DMS79 (cell line): ENCODE measurements around the gene MZF1.
"Not testable (repeated sequence)": the region's sequence is repeated elsewhere in the genome, so short reads cannot be mapped to it uniquely, and the experiment has no call there.

ENCODE experiments used
- DNase-seq: peaks from one replicate; lab custom pipeline; 2025; lab: John Stamatoyannopoulos, UW

Gene MZF1

DNA sequence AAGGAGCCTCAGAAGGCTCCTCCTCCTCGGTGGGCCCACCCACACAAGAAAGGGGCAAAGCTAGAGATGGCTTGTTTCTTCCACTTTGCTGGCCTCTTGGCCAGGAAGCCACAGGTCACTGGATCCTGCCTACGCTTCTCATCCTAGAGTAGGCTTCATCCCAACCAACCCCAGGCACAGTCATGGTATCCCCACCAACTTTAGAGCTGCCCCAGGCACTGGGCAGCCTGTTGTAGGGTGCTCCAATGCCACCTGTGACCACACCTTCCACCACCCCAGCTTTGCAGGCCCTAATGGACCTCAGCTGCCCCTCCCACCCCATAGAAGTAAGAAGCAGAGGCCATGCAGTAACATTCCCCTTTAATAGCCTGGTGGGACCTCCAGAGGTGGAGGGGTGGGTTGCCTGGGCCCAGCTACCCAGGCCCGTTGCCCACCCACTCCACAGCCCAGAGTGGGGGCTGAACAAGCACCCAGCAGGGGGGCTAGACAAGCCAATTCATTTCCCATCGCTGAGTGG is 17.7 kb downstream of the MZF1 start:
- DNase-seq: no peak

DNA sequence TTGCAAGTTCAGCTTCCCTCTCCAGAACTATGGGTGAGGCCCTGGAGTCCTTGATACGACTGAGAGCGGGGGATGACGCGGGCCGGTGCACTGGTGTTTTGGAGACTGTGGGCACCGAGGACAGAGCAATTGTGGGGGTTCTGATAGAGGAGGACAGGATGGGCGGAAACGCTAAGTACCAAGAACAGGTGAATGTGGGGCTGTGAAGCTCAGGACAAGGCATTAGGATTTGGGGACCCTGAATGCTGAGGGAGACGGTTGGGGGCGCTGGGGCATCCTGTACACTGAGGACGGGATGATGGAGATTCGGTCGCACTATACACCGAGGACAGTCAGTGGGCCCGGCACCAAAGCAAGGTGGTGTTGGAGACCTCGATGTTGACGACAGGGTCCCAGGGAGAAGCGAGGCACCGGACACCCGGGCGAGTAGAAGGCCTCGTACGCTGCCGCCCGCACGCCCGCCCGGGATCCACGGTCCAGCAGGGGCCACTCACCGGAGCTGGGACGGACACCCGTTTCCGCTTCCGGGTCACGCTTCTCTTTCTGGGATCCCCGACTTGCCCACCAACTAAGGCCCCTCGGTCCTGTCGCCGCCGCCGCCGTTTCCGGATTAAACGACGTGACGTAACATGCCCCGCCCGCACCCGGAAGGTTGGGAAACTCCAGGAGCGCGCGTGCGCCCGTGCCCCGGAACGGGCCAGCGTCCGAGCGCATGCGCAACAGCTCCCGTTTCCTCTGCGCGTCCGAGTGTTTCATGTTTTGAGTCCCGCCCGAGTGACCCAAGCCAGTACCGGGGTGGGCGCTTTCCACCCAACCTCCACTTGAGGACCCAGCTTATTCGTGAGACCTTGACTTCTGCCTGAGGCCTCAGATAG is 18.4 kb downstream of the MZF1 start, which contains the start of gene CHMP2A:
CHMP2A (minus strand) TSS at position 612 of the 875 bp plus-strand sequence. CDS start 893 bp downstream, outside the sequence.
- DNase-seq: no peak

DNA sequence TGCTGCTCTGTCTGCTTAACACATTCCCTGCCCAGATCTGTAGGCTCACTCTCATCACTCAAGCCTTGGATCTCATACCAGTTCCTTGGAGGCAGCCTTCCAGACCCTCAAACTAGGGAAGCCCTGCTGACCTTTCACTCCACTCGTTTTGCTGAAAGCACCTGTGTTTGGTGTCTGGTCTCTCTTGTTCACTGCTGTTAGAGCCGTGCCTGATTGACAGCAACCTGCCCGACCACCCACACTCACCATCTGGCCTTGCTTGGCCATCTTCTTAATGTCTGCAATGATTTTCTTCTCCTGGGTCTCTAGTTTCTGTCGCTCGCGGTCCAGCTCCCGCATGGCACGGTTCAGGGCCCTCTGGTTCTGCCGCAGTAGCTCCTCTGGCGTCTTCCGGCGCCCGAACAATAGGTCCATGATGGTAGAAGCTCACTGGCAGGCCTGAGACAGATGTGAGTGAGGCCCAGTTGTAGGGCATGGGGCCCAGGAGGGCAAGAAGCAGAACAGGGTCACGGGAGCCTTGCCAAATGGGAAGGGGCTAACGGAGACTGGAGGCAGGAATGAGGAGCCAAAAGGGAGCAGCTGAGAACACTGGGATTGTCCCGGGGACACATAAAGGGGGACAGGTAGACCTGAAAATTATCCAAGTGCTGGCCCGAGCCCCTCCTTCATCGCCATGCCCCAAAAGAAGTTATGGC is 19.2 kb downstream of the MZF1 start:
- DNase-seq: no peak

- DNase-seq: no peak
These were observed 20.5 kb downstream of the MZF1 start for GRCh38 chr19:58552655-58553054.

GRCh38 chr19:58551577-58552471 is 21.3 kb downstream of the MZF1 start:
- no peak for DNase-seq

DNA sequence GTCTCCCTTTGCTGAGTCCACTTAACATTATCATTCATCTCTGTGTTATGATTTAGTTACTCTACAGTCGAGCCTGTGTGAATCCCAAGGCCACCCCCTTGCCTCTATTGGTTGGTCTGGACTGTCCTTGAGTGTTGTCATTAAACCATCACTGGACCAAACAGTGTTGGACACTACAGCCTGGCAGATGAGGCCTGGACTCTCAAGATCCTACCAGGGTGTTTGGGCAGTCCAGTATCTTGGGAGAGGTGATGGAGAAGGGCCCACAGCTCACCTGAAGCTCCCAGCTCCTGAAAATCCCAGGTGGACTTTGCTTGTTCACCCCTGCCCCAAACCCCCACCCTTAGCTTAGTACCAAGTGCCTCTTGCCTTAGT is 22.0 kb downstream of the MZF1 start:
- DNase-seq: no peak

GRCh38 chr19:58550362-58551122 is 22.6 kb downstream of the MZF1 start:
- no peak for DNase-seq

GRCh38 chr19:58549664-58550361 is 23.3 kb downstream of the MZF1 start:
- no peak for DNase-seq

DNA sequence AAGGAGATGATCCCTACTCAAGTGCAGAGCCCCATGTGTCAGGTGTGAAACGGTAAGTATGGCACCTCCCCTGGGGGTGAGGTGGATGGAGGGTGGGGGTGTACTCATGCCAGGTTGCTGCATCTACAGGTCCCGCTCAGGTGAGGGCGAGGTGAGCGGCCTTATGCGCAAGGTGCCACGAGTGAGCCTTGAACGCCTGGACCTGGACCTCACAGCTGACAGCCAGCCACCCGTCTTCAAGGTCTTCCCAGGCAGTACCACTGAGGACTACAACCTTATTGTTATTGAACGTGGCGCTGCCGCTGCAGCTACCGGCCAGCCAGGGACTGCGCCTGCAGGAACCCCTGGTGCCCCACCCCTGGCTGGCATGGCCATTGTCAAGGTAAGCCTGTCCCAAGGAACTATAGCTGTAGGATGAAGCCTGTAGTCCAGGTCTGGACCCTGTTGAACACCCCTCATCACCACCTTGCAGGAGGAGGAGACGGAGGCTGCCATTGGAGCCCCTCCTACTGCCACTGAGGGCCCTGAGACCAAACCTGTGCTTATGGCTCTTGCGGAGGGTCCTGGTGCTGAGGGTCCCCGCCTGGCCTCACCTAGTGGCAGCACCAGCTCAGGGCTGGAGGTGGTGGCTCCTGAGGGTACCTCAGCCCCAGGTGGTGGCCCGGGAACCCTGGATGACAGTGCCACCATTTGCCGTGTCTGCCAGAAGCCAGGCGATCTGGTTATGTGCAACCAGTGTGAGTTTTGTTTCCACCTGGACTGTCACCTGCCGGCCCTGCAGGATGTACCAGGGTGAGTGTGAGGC is 24.1 kb downstream of the MZF1 start:
- DNase-seq: no peak

DNA sequence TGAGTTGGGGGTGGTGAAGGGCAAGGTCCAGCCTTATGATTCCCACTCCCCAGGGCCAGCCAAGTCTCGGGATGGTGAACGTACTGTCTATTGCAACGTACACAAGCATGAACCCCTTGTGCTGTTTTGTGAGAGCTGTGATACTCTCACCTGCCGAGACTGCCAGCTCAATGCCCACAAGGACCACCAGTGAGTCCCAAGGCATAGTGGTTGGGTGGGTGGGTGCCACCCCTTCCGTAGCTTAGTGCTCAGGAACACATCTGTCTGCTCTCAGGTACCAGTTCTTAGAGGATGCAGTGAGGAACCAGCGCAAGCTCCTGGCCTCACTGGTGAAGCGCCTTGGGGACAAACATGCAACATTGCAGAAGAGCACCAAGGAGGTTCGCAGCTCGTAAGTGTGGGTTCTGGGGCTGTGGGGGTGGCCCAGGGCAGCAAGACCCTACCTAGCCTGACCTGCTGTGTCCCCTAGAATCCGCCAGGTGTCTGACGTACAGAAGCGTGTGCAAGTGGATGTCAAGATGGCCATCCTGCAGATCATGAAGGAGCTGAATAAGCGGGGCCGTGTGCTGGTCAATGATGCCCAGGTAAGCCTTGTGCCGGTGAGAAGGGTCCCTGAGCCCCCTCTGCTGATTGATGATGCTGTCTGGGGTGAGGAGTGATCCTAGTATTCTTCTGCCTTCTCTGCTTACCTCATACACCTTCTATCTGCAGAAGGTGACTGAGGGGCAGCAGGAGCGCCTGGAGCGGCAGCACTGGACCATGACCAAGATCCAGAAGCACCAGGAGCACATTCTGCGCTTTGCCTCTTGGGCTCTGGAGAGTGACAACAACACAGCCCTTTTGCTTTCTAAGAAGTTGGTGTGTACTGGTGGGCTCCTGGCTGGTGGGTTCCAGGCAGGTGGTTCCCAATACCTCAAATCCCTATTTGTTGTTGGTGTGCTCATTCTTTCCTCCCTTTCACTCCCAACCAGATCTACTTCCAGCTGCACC is 25.5 kb downstream of the MZF1 start:
- no peak for DNase-seq

DNA sequence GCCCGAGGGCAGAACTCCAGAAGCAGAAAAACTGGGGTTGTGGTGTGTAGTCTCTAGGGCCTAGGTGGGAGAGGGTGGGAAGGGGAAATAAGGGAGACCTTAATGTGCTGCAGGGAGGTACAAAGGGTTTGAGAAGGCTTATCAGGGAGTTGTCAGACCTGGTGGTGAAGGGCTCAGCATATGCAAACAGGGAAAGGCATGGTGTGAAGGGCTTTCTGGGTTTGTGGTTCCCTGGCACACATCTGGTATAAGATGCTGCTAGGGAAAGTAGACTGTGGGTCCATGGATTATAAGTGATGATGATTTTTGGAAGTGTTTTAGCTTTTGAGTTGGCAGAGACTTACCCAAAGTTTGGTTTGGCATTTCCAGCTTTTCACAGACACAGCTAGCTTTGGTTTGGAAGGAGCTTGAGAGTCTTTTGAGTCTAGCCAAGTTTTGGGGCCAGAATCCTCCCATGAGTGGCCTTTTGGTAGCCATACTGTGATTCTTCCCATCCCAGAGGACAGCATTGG is 27.1 kb downstream of the MZF1 start:
- no peak for DNase-seq

DNA sequence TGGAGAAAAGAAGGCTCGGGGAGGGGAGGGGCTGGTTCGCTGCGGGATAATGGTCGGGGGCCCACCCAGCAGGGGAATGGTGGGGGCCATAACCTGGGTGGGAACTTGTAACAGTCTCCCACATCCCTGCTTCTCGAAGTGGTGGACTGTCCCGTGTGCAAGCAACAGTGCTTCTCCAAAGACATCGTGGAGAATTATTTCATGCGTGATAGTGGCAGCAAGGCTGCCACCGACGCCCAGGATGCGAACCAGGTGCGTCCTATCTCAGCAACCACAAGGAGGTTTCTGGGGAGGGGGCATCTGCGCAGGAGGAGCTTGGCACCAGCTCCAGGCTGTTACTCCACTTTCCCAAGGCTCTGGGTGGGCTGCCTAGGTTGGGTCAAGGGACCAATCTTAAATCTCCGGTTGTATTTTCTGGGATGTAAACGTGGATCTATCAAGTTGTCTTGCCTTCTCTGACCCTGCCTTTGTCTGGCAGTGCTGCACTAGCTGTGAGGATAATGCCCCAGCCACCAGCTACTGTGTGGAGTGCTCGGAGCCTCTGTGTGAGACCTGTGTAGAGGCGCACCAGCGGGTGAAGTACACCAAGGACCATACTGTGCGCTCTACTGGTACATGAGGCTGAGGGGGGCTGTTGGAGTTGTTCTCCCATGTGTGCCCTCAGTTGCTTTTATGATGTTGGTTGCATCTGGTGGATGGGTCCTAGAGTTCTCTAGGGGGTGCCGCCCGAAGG is 27.7 kb downstream of the MZF1 start:
- no peak for DNase-seq

DNA sequence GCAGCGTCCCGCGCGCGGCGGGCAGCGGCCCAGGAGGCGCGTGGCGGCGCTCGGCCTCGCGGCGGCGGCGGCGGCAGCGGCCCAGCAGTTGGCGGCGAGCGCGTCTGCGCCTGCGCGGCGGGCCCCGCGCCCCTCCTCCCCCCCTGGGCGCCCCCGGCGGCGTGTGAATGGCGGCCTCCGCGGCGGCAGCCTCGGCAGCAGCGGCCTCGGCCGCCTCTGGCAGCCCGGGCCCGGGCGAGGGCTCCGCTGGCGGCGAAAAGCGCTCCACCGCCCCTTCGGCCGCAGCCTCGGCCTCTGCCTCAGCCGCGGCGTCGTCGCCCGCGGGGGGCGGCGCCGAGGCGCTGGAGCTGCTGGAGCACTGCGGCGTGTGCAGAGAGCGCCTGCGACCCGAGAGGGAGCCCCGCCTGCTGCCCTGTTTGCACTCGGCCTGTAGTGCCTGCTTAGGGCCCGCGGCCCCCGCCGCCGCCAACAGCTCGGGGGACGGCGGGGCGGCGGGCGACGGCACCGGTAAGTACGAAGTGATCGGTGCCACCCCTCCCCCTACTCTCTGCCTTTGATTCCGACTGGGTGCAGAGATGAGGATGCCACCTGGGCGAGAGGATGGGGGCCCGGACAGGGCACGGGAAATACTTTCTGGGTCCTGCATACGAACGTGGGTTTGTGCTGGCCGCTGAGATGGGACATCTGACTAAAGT is 28.4 kb downstream of the MZF1 start:
- no peak for DNase-seq

GRCh38 chr19:58543826-58544590 is 29.1 kb downstream of the MZF1 start, which contains the start of gene TRIM28:
Gene TRIM28 (plus strand): TSS chr19:58544064. CDS start chr19:58544758, 694 bp downstream.
- no peak for DNase-seq

GRCh38 chr19:58542641-58543372 is 30.3 kb downstream of the MZF1 start:
- DNase-seq: not testable (repeated sequence)
